ENCODE measurements around the gene FCER1A.

Gene FCER1A

DNA sequence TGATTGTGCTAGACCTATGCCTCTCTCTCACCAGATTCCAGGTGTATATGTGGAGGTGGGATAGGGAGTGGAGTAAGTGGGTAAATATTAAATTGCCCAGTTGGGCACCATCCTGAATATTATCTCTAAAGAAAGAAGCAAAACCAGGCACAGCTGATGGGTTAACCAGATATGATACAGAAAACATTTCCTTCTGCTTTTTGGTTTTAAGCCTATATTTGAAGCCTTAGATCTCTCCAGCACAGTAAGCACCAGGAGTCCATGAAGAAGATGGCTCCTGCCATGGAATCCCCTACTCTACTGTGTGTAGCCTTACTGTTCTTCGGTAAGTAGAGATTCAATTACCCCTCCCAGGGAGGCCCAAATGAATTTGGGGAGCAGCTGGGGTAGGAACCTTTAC, at the start of gene FCER1A:
FCER1A (plus strand) TSS at position 242 of the 400 bp plus-strand sequence; CDS start at position 271, 29 bp downstream.
- H3K4me3 ChIP-seq (ENCODE audit: low read depth, low read length), result no peak within 1 kb of the TSS

DNA sequence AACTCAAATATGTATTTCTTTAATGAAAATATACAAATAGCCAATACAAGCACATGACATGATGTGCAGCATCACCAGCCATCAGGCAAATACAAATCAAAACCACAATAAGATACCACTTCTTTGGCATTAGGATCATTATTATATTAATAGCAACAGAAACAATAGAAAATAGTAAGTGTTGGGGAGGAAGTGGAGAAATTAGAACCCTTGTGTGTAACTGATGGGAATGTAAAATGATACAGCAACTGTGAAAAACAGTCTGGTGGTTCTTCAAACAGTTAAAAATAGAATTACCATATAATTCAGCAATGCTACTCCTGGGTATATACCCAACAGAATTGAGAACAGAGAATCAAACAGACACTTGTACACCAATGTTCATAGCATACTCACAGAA, 40.8 kb upstream of the FCER1A start:
- no peak overlapping the region for H3K4me3 ChIP-seq (ENCODE audit: low read depth, low read length)

DNA sequence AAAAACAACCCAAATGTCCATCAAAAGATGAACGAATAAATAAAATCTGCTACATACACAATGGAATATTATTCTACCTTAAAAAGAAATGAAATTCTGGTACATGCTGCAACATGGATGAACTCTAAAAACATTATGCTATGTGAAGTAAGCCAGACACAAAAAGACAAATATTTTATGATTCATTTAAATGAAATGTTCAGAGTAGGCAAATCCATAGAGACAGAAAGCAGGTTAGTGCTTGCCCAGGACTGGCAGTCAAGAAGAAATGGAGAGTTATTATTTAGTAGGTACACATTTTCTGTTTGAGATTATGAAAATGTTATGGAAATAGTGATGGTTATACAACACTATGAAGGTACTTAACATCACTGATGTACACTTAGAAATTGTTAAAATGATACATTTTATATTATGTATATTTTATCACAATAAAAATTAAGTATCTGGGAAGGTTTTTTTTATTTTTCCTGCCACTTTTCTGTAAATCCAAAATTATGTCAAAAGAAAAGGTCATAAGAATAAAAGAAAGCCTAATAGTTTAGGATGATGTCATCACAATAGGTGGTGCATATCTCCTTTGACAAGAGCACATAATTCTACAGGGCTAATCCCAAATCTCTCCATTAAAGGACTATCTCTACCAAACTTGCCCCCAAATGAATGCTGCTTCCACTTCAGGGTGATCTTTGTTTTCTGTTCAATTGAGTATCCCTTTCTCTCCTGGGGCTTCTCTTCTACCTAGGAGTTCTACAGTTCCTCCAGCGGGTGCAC, 40.2 kb upstream of the FCER1A start:
- H3K4me3 ChIP-seq (ENCODE audit: low read depth, low read length), result no peak overlapping the region

DNA sequence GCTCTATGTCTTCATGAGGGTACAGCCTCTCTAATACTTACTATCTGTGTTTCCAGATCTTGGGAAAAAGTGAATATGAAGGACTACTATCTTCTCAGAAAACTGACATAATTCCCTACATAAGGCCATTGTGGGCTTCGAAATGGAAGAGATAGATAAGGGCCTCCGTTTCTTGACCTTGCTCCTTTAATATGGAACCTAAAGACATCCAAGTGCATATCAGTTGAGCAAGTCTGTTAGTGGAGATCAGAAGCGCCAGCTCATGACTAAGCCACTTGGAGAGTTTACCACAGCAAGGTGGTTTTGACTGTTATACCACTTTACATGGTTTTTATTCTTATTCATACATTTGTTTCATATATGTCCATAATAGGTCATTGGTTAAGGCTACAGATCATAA, 35.3 kb upstream of the FCER1A start:
- H3K4me3 ChIP-seq (ENCODE audit: low read depth, low read length), result no peak overlapping the region

DNA sequence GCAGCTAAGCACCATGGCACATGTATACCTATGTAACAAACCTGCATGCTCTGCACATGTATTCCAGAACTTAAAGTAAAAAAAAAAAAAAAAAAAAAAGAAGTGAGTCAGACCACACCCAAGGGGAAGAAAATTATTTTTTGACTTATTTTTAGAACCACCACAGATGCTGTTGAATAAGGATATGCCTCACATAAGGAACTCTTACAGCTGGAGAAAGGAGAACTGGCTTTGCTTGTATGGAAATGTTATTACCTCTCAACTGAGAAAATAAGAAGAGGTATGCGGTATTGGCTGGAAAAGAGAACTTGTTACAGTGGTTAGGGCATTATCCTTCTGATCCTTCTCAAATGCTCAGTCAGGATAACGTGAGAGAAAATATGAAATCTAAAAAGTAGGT, 27.5 kb upstream of the FCER1A start:
- no peak overlapping the region for H3K4me3 ChIP-seq (ENCODE audit: low read depth, low read length)

DNA sequence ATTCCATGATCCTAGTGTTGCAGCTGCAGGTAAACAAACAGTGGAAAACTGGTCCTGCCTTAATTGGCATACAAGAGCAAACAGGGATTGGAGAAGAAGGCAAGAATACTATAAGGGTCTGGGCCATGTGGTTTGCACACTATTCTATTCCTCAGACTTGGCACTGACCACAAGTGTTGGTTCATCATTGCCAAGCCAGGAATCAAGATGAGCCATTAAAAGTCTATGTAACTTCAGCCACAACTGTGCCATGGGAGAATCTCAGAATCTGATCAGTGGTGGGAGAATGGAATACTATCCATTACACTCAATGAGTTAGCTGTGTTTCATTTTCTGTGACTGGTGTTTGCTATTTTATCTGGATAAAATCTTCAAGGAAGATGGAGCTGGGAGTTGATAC, 26.2 kb upstream of the FCER1A start:
- H3K4me3 ChIP-seq (ENCODE audit: low read depth, low read length), result no peak overlapping the region

DNA sequence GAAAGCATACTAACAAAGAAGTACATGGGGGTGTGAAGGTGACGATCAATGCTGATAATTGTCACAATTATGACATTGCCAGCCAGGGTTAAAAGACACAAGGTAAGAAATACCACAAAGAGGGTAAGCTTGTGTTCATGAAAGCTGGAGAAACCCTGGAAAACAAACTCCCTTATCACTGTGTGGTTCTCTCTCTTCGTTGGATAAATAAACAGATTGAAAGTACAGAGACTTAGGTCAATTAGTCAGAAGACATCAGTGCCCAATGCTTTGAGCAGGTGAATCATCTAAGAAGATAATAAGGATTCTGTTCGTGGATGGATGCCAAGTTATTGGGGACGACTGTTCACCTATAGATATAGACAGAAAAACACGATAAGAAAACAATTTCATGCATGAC, 22.4 kb upstream of the FCER1A start:
- H3K4me3 ChIP-seq (ENCODE audit: low read depth, low read length), result no peak overlapping the region

DNA sequence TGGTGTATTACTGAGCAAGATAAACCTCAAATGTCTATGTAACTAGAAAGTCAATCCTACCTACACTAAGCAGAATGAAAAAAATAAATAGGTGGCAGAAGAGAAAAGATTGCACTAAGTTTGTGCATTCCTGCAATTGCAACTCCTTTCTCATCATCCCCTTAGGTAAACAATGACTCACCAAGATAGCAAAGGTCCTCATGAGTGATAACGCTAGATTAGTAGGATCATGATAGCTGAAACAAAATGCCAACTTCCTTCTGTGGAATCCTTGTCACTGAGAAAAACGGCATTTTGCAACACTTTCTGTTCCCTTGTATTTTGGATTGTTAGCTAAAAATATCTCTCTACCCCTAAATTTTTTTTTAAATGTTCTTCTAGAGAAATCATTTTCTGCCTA, 20.0 kb upstream of the FCER1A start:
- H3K4me3 ChIP-seq (ENCODE audit: low read depth, low read length), result no peak overlapping the region

DNA sequence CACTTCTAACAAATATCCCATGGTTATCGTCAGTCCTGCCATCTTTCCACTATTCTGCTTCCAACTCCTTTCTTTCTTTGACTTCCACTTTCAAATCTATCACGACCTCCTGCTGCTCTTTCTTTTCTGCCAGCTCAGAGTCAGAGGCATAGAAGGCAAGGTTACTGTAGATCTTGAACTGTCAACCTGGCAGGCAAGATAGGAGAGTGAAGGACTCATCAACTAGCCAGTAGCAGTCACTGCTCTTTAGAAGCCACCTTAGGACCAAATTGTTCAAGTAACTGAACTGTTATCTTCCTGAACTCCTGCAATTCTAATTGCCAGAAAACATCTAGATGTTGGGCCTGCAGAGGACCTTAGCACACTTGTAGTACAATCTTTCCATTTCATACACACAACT, 13.1 kb upstream of the FCER1A start:
- no peak overlapping the region for H3K4me3 ChIP-seq (ENCODE audit: low read depth, low read length)

DNA sequence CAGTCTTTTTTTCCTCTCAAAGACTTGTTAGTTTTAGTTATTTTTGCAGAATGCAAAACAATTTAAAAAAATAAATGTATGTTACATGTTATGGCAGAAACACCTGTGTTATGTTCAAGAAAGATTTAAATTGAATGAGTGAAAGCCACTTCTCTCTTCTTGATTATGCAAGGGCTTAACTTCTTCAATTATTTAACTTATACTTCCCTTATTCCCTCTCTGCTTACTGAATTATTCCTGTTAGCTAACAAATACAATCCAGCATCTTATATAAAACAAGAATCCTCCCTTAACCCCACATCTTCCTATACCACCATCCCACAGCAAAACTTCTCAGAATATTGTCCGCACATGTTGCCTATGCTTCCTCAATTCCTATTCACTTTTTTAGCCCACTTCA, 10.7 kb upstream of the FCER1A start:
- H3K4me3 ChIP-seq (ENCODE audit: low read depth, low read length), result no peak overlapping the region

DNA sequence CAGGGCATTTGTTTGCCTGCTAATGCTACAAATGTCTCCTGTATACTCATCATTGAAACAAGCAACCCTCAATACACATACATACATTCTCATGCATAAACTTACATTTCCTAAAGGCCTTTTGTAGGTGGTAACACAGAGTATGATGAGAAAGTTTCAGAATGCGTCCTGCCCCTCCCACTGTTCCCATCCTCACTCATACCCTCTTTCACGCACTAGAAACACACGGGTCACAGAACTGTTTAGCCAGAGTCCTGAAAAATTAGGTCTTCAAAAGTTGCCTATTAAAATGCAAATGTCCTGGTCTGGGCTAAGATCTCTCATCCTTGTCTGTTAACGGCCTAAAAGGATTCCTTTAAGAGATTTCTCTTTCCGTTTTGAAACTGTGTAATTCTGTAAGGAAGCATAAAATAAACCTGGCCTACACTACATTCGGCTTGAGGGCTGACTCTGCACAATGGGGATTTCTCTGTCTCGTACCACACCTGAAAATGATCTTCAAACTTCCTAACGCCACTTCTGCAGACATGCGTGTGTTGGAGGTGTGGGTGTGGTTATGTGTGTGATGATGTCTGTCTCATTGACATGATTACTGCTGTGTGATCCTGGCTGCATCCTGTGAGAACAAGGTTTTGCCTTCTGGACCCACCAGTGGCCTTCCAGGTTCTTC, 5.3 kb upstream of the FCER1A start:
- no peak overlapping the region for H3K4me3 ChIP-seq (ENCODE audit: low read depth, low read length)

DNA sequence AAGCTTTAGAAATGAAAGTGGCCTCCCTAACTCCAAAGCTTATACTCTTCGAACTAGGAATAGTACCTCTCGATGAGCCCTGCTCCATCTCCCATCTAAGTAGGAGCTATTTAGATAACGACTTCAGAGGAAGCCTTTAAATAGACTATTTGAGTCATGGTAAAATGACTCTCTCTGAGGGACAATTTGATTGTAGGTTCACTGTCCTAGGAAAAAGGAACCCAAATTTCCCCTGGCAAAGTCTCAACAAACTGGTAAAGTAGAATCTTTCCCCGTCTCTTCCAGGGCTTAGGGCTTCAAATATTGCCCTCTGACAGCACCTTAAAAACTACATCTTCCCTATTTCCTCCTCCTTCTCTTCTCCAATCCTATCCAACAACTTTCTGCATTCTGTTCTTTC, 2.0 kb upstream of the FCER1A start:
- no peak overlapping the region for H3K4me3 ChIP-seq (ENCODE audit: low read depth, low read length)

DNA sequence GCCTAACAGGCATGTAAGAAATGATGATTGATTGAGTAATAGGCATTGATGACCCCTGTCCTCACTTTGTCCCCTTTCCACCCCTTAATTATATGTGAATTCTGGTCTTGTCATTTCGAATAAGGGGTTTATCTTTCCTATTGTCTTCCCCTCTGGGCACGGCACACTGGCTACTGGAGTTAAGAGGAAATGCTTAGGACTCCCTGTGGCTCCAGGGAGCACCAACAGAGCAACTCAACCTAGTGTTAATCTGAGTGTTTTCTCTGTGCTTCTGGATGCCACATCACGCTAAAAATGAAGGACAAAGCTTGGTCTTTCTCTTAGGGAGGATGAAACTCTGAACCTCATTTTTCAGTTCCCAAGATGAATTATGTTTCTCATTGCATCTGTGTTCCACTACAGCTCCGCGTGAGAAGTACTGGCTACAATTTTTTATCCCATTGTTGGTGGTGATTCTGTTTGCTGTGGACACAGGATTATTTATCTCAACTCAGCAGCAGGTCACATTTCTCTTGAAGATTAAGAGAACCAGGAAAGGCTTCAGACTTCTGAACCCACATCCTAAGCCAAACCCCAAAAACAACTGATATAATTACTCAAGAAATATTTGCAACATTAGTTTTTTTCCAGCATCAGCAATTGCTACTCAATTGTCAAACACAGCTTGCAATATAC, 5.3 kb downstream of the FCER1A start:
- no peak overlapping the region for H3K4me3 ChIP-seq (ENCODE audit: low read depth, low read length)

DNA sequence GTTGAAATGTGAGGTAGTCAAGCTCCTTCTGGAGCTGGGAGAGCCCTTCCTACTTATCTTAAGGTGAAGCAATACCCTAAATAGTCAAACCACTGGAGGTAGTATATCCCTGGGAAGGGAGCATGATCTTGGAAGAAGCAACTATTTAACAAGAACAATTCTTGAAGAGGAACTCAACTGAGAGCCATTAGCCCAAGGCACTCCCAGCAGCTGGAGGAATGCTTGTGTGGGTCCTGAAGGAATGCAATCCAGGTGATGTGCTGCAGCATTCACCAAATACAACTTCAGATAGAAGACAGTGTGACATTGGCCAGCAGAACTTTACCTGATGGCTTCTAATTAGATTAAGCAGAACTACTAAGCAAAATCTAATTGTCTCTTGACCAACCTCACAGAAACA, 9.5 kb downstream of the FCER1A start:
- H3K4me3 ChIP-seq (ENCODE audit: low read depth, low read length), result no peak overlapping the region

DNA sequence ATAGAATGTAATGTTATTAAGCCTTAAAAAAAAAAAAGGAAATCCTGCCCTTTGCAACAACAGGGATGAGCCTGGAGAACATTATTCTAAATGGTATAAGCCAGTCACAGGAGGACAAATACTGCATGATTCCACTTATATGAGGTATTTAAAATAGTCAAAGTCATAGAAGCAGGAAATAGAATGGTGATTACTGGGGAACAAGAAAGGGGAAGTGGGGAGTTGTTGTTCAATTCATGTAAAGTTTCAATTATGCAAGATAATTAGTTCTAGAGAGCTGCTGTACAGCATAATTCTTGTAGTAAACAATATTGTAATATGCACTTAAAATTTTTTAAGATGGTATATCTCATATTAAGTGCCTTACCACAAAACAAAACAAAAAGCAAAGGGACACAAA, 13.2 kb downstream of the FCER1A start:
- no peak overlapping the region for H3K4me3 ChIP-seq (ENCODE audit: low read depth, low read length)

DNA sequence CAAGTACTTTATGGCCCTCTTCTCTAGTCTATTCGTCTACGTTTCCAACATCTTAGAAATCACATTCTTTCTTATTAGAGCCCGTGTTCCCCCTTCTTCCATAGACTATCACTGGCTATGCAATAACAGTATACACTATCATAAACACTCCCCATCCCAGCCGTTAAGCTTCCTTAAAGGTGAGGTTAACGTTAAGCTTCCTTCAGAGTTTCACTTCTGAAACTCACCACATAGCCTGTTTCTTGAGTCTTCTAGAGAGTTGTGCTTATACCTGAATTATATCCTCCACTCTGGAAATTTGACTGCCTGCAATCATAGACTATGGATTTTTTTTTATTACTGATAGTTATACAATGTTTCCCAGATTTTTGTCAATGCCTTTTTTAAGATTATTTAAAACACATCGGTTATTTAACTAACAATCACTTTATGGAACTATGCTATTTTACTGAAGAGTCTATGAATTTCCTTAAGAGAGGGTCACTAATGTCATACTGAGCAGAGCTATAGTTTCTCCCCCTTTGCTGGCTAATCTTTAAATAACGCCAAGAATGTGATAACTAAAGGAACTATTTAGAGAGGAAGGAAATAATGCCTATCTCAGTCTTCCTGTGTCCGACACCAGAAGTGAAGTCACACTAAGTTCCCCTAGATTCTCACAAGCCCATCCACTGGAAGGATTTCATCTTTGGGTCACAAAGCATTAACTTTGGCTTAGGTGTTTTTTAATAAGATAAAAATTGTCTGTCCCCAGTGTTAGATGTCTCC, 16.8 kb downstream of the FCER1A start:
- no peak overlapping the region for H3K4me3 ChIP-seq (ENCODE audit: low read depth, low read length)

DNA sequence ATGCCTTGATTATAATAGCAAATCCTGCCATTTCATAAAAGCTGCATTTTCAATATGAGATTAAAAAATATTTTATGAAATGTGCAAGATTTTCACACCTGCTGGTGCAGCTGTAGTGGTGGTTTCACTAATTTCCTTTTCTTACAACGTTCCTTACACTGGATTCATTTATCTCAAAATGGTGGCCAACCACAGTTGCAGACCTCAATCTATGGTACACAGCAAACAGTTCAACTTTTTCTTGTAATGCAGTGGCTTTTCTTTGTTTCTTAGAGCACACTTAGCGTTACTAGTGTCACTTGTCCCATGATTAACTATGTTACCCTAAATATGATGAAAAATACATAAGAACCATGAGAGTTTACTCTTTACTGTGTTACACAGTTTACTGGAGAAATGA, 32.7 kb downstream of the FCER1A start:
- H3K4me3 ChIP-seq (ENCODE audit: low read depth, low read length), result no peak overlapping the region

DNA sequence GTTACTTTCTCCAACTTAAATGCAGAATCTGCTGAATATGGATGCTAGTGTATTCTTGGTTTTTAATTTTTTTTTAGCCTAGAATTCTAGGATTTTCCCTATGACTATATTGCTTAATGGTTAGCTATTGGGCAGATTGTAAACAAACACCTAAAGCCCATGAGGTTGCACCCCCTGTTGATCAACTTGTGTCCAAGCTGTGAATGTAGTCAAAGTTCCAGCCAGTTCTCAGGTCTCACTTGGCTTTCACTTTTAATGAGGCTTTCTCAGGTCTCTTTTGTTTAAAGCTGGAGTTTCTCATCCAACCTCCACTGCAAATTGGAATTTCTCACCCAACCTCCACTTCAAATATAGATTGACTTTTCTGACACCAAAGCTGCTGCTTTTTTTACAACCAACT, 35.9 kb downstream of the FCER1A start:
- H3K4me3 ChIP-seq (ENCODE audit: low read depth, low read length), result no peak overlapping the region

DNA sequence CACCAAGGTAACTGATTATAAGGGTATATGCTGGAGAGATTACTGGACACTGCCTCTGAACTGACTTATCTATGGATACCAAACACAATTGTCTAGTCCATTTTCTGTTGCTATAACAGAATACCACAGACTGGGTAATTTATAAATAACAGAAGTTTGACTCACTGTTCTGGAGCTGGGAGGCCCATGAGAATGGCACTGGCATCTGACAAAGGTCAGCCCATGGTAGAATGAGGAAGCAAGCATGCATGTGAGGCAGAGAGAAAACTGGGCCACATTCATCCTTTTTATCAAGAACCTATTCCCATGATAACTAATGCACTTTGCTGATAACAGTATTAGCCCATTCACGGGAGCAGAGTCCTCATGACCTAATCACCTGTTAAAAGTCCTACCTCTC, 37.4 kb downstream of the FCER1A start:
- H3K4me3 ChIP-seq (ENCODE audit: low read depth, low read length), result no peak overlapping the region

DNA sequence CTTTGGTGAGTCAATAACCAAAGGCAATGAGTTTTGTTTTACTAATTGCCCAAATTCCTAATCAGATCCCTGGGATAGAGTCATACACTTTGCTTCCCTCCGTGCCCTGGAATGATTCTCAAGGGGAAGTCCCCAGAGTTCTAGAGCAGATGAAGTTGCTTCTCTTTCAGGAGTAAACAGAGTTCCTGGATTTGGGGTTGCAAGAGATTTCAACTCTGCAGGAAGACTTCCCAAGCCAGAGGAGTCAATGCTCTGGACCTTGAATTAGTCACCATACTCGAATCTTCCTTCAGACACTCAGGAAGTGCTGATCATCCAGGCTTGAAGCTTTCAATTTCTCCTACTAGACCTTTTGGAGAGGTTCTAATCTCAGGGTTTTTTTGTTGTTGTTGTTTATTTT, 39.6 kb downstream of the FCER1A start:
- no peak overlapping the region for H3K4me3 ChIP-seq (ENCODE audit: low read depth, low read length)

DNA sequence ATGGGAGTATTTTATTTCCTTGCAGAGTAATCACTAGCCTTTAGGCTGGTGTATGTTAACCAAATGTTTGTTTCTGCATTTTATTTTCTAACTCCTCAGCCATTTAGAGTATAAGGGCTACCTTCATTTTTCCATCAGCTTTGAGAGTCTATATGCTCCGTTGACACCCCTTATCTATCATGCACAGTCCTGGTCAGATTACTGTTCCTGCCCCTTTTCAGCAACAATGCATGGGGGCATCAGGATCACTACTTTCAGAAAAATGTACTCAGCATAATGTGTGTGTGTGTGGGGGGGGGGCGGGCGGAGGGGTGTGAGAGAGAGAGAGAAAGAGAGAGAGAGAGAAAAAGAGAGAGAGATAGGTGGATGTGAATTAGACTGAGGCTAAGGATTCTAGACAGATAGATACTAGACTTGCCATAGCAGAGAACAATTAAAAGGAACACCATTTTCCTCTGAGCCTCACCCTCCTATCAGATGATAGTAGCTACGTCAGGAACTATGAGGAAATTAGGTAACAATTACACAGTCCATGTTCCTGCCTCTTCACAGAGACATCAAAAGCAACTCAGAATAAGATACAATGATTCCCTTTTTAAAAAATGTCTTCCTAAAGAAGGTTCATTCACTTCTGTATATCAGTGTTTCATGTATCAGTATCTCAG, 40.8 kb downstream of the FCER1A start:
- H3K4me3 ChIP-seq (ENCODE audit: low read depth, low read length), result no peak overlapping the region

Measured in iPS-11a (cell line).